Mesothelial cell of epicardium (in vitro differentiated cells): ENCODE measurements around the gene HIC2. TPM values are rescaled to one million over a fixed set of nuclear protein-coding genes. Genes with fewer than 3 reads are reported as not detected.
"Not testable (repeated sequence)": the region's sequence is repeated elsewhere in the genome, so short reads cannot be mapped to it uniquely, and the experiment has no call there.

Source experiments
- DNase-seq, 2 experiments: peaks; one replicate each; pipeline ENCODE4 v3.0.0; 2021; ENCODE audit warnings: low spot score in 2 of 2; ENCODE audit not compliant: unreplicated experiment in 2 of 2
- H3K27ac Mint-ChIP-seq: 2 replicates; pipeline ENCODE4 v1.8.0; 2021; ENCODE audit warnings: mixed read lengths
- H3K27me3 Mint-ChIP-seq: 2 replicates; pipeline ENCODE4 v1.8.0; 2021; ENCODE audit warnings: low read depth, mixed read lengths
- H3K36me3 Mint-ChIP-seq: 2 replicates; pipeline ENCODE4 v1.8.0; 2021; ENCODE audit warnings: mixed read lengths
- H3K4me1 Mint-ChIP-seq: 2 replicates; pipeline ENCODE4 v1.8.0; 2021; ENCODE audit warnings: mixed read lengths
- H3K4me3 Mint-ChIP-seq: 2 replicates; pipeline ENCODE4 v1.8.0; 2021; ENCODE audit warnings: mild to moderate bottlenecking, moderate library complexity, mixed read lengths
- H3K9me3 Mint-ChIP-seq: 2 replicates; pipeline ENCODE4 v1.8.0; 2021; ENCODE audit warnings: mixed read lengths
- total RNA-seq: library from RNA; stranded (reverse); gene quantifications from 3 replicates; pipeline ENCODE4 v1.2.1, GENCODE V29; 2021

Gene HIC2
- total RNA-seq = 26.6 to 27.3 TPM (median 27.2 TPM) in 3 replicates

GRCh38 chr22:21417227-21417746 lies at the start of gene HIC2:
Gene HIC2, plus strand, starts transcription at chr22:21417371. Its CDS starts 25,461 bp downstream, at chr22:21442832.
- H3K27ac Mint-ChIP-seq, H3K9me3 Mint-ChIP-seq, H3K27me3 Mint-ChIP-seq, H3K36me3 Mint-ChIP-seq, H3K4me1 Mint-ChIP-seq: not testable (repeated sequence)
- H3K4me3 Mint-ChIP-seq = peak within 1 kb of the TSS; percentile 69
- DNase-seq = peak in 1 of 2 experiments; percentile 42

- not testable (repeated sequence) for H3K9me3 Mint-ChIP-seq, DNase-seq, H3K27me3 Mint-ChIP-seq, H3K4me1 Mint-ChIP-seq, H3K36me3 Mint-ChIP-seq, H3K4me3 Mint-ChIP-seq, H3K27ac Mint-ChIP-seq
Observed at GRCh38 chr22:21368603-21369310, 48.4 kb upstream of the HIC2 start.

GRCh38 chr22:21375880-21376279 lies 41.3 kb upstream of the HIC2 start:
- not testable (repeated sequence) for DNase-seq, H3K27me3 Mint-ChIP-seq, H3K27ac Mint-ChIP-seq, H3K36me3 Mint-ChIP-seq, H3K9me3 Mint-ChIP-seq, H3K4me3 Mint-ChIP-seq, H3K4me1 Mint-ChIP-seq

GRCh38 chr22:21383701-21384467 lies 33.3 kb upstream of the HIC2 start, which contains the start of gene RIMBP3B:
Gene RIMBP3B, plus strand, starts transcription at chr22:21383751. Its CDS starts 108 bp downstream, at chr22:21383859.
- not testable (repeated sequence) for H3K36me3 Mint-ChIP-seq, DNase-seq, H3K27ac Mint-ChIP-seq, H3K4me3 Mint-ChIP-seq, H3K9me3 Mint-ChIP-seq, H3K27me3 Mint-ChIP-seq, H3K4me1 Mint-ChIP-seq

GRCh38 chr22:21384468-21385357 lies 32.5 kb upstream of the HIC2 start:
- H3K4me3 Mint-ChIP-seq, H3K4me1 Mint-ChIP-seq, H3K36me3 Mint-ChIP-seq, H3K27ac Mint-ChIP-seq, H3K9me3 Mint-ChIP-seq, DNase-seq, H3K27me3 Mint-ChIP-seq: not testable (repeated sequence)

- H3K36me3 Mint-ChIP-seq, H3K4me3 Mint-ChIP-seq, H3K9me3 Mint-ChIP-seq: not testable (repeated sequence)
Observed at GRCh38 chr22:21389480-21389879, 27.7 kb upstream of the HIC2 start.

GRCh38 chr22:21390013-21390412 lies 27.2 kb upstream of the HIC2 start:
- DNase-seq, H3K9me3 Mint-ChIP-seq, H3K27me3 Mint-ChIP-seq, H3K27ac Mint-ChIP-seq, H3K36me3 Mint-ChIP-seq, H3K4me3 Mint-ChIP-seq, H3K4me1 Mint-ChIP-seq: not testable (repeated sequence)

More at GRCh38 chr22:21389480-21389879, 27.7 kb upstream of the HIC2 start:
- not testable (repeated sequence) for DNase-seq, H3K4me1 Mint-ChIP-seq, H3K27ac Mint-ChIP-seq, H3K27me3 Mint-ChIP-seq

- H3K36me3 Mint-ChIP-seq, DNase-seq, H3K27ac Mint-ChIP-seq, H3K4me3 Mint-ChIP-seq, H3K9me3 Mint-ChIP-seq, H3K27me3 Mint-ChIP-seq, H3K4me1 Mint-ChIP-seq: not testable (repeated sequence)
Observed at GRCh38 chr22:21394613-21395012, 22.6 kb upstream of the HIC2 start.

GRCh38 chr22:21401197-21401969 lies 15.8 kb upstream of the HIC2 start:
- H3K36me3 Mint-ChIP-seq, H3K4me3 Mint-ChIP-seq, H3K4me1 Mint-ChIP-seq, H3K27me3 Mint-ChIP-seq, H3K9me3 Mint-ChIP-seq, H3K27ac Mint-ChIP-seq, DNase-seq: not testable (repeated sequence)

- not testable (repeated sequence) for H3K27me3 Mint-ChIP-seq
Observed at GRCh38 chr22:21402763-21403314, 14.3 kb upstream of the HIC2 start.

GRCh38 chr22:21407139-21407538 lies 10.0 kb upstream of the HIC2 start:
- H3K27me3 Mint-ChIP-seq, H3K36me3 Mint-ChIP-seq, H3K4me1 Mint-ChIP-seq, H3K4me3 Mint-ChIP-seq, H3K27ac Mint-ChIP-seq, DNase-seq, H3K9me3 Mint-ChIP-seq: not testable (repeated sequence)

More at GRCh38 chr22:21402763-21403314, 14.3 kb upstream of the HIC2 start:
- not testable (repeated sequence) for H3K4me3 Mint-ChIP-seq, H3K36me3 Mint-ChIP-seq, DNase-seq, H3K9me3 Mint-ChIP-seq, H3K4me1 Mint-ChIP-seq, H3K27ac Mint-ChIP-seq

- H3K27me3 Mint-ChIP-seq, DNase-seq, H3K27ac Mint-ChIP-seq, H3K9me3 Mint-ChIP-seq, H3K4me1 Mint-ChIP-seq, H3K4me3 Mint-ChIP-seq, H3K36me3 Mint-ChIP-seq: not testable (repeated sequence)
Observed at GRCh38 chr22:21407792-21408191, 9.4 kb upstream of the HIC2 start.

GRCh38 chr22:21416375-21416774 lies 796 bp upstream of the HIC2 start:
- not testable (repeated sequence) for H3K9me3 Mint-ChIP-seq, H3K27me3 Mint-ChIP-seq, H3K36me3 Mint-ChIP-seq, H3K27ac Mint-ChIP-seq, H3K4me1 Mint-ChIP-seq, H3K4me3 Mint-ChIP-seq
- peak in 1 of 2 experiments; percentile 39 for DNase-seq
